HEK293T (cell line): ENCODE results near the gene PLEKHG2.

Experiments used
- ARNT ChIP-seq: fragments of 450-650 bp; IDR thresholded peaks from 2 replicates; pipeline ENCODE4 v1.6.1; 2017; ENCODE audit warnings: mild to moderate bottlenecking
- CTBP1 ChIP-seq: fragments of 450-650 bp; IDR thresholded peaks from 2 replicates; pipeline ENCODE4 v1.6.1; 2016; ENCODE audit warnings: borderline replicate concordance
- FOXK2 ChIP-seq: fragments of 450-650 bp; IDR thresholded peaks from 2 replicates; pipeline ENCODE4 v1.6.1; 2016; ENCODE audit warnings: mild to moderate bottlenecking
- SUZ12 ChIP-seq: fragments of 450-650 bp; IDR thresholded peaks from 2 replicates; pipeline ENCODE4 v1.6.1; 2016; ENCODE audit warnings: mild to moderate bottlenecking
- ZNF384 ChIP-seq: fragments of 450-650 bp; IDR thresholded peaks from 2 replicates; pipeline ENCODE4 v1.6.1; 2016

DNA sequence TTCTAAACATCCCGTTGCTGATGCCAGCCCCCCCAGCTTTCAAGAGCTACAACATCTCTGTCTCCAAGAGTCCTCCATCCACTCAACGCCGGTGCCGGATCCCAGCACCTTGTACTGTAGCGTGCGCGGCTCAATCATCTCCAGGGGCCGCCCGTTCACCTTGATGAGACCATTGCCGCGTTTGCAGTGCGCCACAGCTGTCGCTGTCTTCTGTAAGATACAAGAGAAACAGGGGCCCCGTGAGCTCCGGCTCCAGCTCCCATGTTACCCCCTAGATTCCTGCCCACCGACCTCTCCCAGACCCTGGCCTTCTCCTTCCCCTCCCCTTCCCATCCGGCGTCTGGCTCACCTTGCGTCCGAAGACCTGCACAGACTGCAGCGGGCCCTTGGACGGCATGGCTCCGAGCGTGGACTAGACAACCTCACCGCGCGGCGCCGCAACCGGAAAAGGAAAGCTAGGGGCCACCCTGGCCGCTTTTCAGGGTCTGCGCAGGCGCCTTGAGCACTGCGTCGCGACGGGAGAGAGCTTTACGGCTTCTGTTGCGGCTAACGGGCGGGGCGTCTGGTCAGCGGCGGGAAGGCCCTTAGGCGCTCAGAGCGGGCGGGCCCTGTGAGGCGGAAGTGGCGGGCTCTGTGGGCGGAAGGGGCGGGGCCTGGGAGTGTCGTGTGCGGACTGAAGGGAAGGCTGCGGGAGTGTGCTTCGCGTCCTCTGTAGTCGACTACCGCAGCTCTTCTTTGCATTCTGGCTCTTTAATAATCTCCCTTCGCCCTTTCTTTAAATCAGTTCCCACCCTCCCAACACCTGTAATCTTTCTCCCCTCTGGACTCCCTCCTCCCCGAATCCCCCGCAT is 23.3 kb downstream of the PLEKHG2 start, which contains the start of gene RPS16:
- TF ChIP-seq CTBP1 (no peak), ZNF384 (no peak), SUZ12 (no peak), FOXK2 (no peak), ARNT (no peak)
